ENCODE data around the gene CREB3L1.
"Not testable (repeated sequence)": the region's sequence is repeated elsewhere in the genome, so short reads cannot be mapped to it uniquely, and the experiment has no call there.

Gene CREB3L1

DNA sequence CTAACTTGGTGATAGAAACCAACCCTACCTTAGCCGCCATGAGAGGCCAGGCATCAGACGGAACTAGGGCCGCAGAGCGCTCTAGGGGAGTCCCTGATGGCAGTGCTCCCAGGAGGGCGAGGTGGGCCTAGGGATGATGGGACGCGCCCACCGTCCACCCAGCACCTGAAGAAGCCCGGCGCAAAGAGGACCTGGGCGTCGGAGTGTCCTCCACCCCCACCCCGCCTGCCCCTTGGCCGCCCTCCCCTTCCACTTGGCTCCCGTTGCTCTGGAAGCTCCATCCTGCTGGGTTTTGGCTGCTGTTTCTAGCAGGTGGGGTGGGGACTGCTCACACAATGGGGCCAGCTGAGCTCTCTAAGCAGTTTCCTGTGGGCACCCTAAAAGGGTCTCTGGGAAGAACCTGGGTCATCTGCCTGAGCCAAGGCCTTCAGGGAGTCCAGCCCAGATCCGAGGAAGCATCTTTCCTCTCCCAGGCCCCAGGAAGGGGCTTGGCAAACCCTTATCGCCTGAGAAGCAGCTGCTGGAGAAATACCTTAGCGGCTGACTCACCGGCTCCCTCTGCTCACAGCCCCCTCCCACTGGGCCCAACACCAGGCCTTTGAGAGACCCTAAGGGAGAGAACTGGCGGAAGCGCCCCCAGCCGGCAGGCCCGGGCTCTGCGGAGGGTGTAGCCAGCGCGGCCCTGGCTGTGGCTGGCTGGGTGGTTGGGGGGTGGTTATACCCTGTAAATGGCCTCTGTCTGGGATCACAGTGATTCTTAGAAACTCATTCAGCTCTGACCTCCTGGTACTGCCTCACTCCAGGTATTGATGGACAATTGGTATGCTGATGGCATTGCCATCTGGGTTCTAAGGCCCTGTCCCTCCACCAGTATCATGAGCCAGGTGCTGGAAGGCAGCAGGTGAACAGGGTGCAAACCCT is 19.3 kb downstream of the CREB3L1 start:
- DNase-seq: no peak

- no peak for DNase-seq
Observed at GRCh38 chr11:46298699-46299433, 21.4 kb downstream of the CREB3L1 start.

DNA sequence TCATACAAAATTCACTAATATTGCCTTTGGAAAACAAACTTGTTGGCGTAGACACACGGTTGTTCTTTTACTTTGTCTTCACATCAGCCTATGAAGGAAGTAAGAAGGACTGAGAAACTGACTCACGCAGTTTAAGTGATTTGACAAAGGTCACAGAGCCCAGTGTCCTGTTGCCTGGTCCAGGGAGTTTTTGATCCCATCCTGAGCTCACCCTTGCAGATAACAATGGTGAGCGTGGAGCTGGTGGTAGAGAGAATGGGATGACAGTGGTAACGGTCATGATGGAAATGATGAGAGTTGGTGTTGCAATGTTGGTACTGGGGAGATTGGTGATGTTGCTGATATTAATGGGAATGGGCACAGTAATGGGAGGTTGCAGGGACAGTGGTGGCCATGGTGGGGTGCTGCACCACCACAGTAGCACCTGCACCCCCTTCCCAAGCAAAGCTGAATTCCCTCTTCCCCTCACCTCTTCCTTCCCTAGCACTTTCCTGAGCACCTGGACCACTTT is 22.0 kb downstream of the CREB3L1 start:
- no peak for DNase-seq

DNA sequence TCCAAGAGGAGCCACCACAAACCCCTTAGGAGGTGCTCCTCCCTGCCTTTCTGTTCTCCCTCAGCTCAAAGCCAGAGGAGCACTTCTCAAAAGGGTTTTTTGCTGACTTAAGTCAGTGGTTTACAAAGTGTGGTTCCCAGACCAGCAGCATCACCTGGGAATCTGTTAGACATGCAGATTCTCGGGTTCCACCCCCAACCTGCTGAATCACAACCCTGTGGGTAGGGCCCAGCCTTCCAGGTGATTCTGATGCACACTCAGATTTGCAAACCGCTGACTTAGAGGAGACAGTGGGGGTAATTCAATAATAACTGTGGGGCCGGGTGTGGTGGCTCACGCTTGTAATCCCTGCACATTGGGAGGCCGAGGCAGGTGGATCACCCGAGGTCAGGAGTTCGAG is 22.8 kb downstream of the CREB3L1 start:
- no peak for DNase-seq

GRCh38 chr11:46302866-46303265 is 25.4 kb downstream of the CREB3L1 start:
- no peak for DNase-seq

DNA sequence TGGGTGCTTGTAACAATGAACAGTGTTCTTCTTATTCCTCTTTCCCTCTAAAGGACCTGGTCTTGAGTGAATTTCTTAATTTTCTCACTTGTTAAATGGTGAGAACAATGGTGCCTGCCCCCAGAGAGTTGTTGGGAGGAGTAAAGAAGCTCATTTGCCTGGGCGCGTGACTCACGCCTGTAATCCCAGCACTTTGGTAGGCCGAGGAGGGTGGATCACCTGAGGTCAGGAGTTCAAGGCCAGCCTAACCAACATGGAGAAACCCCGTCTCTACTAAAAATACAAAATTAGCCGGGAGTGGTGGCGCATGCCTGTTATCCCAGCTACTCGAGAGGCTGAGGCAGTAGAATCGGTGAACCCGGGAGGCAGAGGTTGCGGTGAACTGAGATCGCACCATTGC is 26.6 kb downstream of the CREB3L1 start:
- not testable (repeated sequence) for DNase-seq

DNA sequence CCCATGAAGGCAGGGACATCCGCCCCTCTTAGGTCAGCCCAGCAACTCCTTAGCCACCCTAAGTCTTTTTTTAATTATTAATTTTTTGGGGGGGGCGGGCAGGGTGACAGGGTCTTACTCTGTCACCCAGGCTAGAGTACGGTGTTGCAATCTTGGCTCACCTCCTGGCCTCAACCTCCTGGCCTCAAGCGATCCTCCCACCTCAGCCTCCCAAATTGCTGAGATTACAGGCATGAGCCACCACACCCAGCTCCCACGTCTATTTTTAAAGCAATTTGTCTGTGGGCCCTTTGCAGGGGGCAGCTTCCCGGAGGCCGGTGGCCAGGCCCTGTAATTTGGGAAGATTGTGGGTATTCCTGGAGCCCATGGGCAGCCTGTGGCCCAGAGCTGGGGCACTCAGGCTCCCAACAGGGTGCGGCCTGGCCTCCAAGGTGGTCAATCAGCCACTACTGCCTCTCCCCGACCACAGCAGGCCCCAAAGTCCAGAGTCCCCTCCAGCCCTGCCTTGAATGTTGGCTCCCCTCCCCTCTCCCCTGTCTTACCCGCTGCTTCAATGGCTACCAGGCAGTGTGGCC is 27.2 kb downstream of the CREB3L1 start:
- no peak for DNase-seq

DNA sequence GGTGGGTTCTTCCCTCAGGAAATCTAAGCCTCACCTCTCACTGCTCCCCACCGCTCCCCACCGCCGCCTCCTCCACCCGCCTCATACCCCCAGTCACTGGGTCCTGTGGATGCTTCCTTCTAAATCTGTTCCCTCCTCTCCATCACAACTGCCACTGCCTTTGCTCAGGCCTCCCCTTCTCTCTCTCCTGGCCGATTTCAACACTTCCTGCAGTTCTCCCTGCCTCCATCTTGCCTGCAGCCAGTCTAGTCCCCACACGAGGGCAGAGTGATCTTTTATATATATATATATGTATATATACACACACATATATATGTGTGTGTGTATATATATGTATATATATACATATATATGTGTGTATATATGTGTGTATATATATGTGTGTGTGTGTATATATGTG is 27.8 kb downstream of the CREB3L1 start:
- no peak for DNase-seq

- DNase-seq: no peak
Observed at GRCh38 chr11:46306296-46306853, 28.9 kb downstream of the CREB3L1 start.

- DNase-seq: no peak
Observed at GRCh38 chr11:46307369-46307768, 29.9 kb downstream of the CREB3L1 start.

GRCh38 chr11:46307785-46308341 is 30.4 kb downstream of the CREB3L1 start:
- DNase-seq: no peak

- DNase-seq: peak; percentile 70
Observed at GRCh38 chr11:46308631-46309419, 31.4 kb downstream of the CREB3L1 start.

GRCh38 chr11:46309814-46310259 is 32.4 kb downstream of the CREB3L1 start:
- DNase-seq: no peak

GRCh38 chr11:46315033-46315738 is 37.7 kb downstream of the CREB3L1 start:
- DNase-seq: peak; percentile 76

- DNase-seq: no peak
Observed at GRCh38 chr11:46315783-46316563, 38.5 kb downstream of the CREB3L1 start.

GRCh38 chr11:46319074-46319453 is 41.6 kb downstream of the CREB3L1 start:
- no peak for DNase-seq

GRCh38 chr11:46321757-46322156 is 44.3 kb downstream of the CREB3L1 start:
- DNase-seq: no peak

GRCh38 chr11:46322759-46323158 is 45.3 kb downstream of the CREB3L1 start:
- DNase-seq: no peak

DNA sequence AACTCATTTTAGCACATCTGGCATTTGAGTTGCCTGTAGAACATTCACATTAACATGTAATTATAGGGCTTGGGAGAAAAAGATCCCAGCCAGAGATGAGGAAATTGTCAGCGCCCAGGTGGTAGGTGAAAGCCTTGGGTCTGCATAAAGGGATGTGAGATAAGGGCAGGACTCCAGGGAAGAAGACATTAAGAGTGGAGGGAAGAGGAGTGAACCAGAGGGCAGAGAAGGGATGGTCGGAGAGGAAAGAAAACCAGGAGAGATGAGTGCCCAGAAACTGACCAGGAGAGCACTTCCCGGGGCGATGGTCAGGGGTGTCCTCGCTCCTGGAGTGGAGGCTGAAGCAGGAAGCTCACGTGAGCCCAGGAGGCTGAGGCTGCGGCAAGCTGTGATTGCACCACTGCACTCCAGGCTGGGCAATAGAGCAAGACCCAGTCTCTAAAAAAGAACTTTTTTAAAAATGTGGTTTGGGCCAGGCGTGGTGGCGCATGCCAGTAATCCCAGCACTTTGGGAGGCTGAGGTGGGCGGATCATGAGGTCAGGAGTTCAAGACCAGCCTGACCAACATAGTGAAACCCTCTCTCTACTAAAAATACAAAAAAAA is 49.5 kb downstream of the CREB3L1 start:
- DNase-seq: no peak

- no peak for DNase-seq
Observed at GRCh38 chr11:46327829-46328228, 50.4 kb downstream of the CREB3L1 start.

Data from activated CD8-positive, alpha-beta memory T cell treated with anti-CD3 and anti-CD28 coated beads, Interleukin-2, amount 50 U/mL, for 4 hours (primary cell).